ENCODE data around the gene SENP2.

GRCh38 chr3:185651971-185652370 lies 65.9 kb downstream of the SENP2 start:
- TF ChIP-seq CTCF (IDR thresholded peaks at IDR 0.05; ENCODE audit: insufficient read depth, low read length), result no peak
- no peak for TF ChIP-seq SPI1 (IDR thresholded peaks at IDR 0.05; ENCODE audit: borderline replicate concordance, low read depth)
- no peak for TF ChIP-seq POLR2AphosphoS5 (IDR thresholded peaks at IDR 0.05; ENCODE audit: low read depth)
- TF ChIP-seq GABPA (IDR thresholded peaks at IDR 0.05; ENCODE audit: low read depth), result no peak
- TF ChIP-seq REST (IDR thresholded peaks at IDR 0.05; ENCODE audit: insufficient replicate concordance, low read depth), result no peak
